ENCODE results near the gene MEX3A.

DNA sequence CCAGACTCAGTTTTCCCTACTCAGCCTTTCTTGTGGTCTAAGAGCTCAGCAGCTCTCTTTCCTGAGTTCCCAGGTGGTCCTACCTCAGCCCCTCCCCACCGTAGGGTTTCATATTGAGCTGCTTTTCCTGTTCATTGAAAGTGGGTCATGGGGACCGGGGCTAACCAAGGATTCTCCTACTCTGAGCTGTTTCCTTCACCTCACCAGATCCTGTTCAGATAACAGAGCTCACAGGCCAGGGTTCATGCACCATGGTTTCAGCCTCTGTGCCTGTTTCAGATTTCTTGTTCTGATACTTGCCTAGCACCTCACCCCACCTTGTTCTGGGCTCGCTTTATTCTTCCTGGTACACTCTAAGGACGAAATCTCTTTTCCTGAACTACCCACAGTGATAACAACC is 37.2 kb downstream of the MEX3A start:
- TF ChIP-seq, protein P1, sequence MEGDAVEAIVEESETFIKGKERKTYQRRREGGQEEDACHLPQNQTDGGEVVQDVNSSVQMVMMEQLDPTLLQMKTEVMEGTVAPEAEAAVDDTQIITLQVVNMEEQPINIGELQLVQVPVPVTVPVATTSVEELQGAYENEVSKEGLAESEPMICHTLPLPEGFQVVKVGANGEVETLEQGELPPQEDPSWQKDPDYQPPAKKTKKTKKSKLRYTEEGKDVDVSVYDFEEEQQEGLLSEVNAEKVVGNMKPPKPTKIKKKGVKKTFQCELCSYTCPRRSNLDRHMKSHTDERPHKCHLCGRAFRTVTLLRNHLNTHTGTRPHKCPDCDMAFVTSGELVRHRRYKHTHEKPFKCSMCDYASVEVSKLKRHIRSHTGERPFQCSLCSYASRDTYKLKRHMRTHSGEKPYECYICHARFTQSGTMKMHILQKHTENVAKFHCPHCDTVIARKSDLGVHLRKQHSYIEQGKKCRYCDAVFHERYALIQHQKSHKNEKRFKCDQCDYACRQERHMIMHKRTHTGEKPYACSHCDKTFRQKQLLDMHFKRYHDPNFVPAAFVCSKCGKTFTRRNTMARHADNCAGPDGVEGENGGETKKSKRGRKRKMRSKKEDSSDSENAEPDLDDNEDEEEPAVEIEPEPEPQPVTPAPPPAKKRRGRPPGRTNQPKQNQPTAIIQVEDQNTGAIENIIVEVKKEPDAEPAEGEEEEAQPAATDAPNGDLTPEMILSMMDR (IDR thresholded peaks at IDR 0.05 in 8 of 11, conservative IDR thresholded peaks at IDR 0.05 in 3 of 11): no peak
- no peak for TF ChIP-seq POLR2A (IDR thresholded peaks at IDR 0.05)
